Measurements from ENCODE around the gene UBE2H.
"Not testable (repeated sequence)": the region's sequence is repeated elsewhere in the genome, so short reads cannot be mapped to it uniquely, and the experiment has no call there.

Gene UBE2H

GRCh38 chr7:129828078-129828762 lies 124.5 kb downstream of the UBE2H start:
- no peak for TF ChIP-seq ZNF274 (IDR thresholded peaks at IDR 0.05; ENCODE audit: low read depth, low read length)

GRCh38 chr7:129827467-129827990 lies 125.2 kb downstream of the UBE2H start:
- no peak overlapping the region for H3K4me3 ChIP-seq (ENCODE audit: low read length)
- TF ChIP-seq ZNF274 (IDR thresholded peaks at IDR 0.05; ENCODE audit: low read depth, low read length), result no peak

More at GRCh38 chr7:129828078-129828762, 124.5 kb downstream of the UBE2H start:
- no peak overlapping the region for H3K4me3 ChIP-seq (ENCODE audit: low read length)

- not testable (repeated sequence) for H3K4me3 ChIP-seq (ENCODE audit: low read length)
Measured at GRCh38 chr7:129826895-129827294, 125.9 kb downstream of the UBE2H start.

- no peak for TF ChIP-seq ZNF274 (IDR thresholded peaks at IDR 0.05; ENCODE audit: low read depth, low read length)
- peak overlapping the region; percentile 63; the same call in 1 of the 2 replicates for H3K4me3 ChIP-seq (ENCODE audit: low read length)
Measured at GRCh38 chr7:129825209-129825970, 127.4 kb downstream of the UBE2H start.

- TF ChIP-seq ZNF274 (IDR thresholded peaks at IDR 0.05; ENCODE audit: low read depth, low read length), result no peak
- peak overlapping the region; percentile 63; the same call in 1 of the 2 replicates for H3K4me3 ChIP-seq (ENCODE audit: low read length)
Measured at GRCh38 chr7:129824291-129825208, 128.2 kb downstream of the UBE2H start.

GRCh38 chr7:129823143-129823542 lies 129.6 kb downstream of the UBE2H start:
- H3K4me3 ChIP-seq (ENCODE audit: low read length), result not testable (repeated sequence)

GRCh38 chr7:129821476-129821875 lies 131.3 kb downstream of the UBE2H start:
- no peak overlapping the region for H3K4me3 ChIP-seq (ENCODE audit: low read length)
- TF ChIP-seq ZNF274 (IDR thresholded peaks at IDR 0.05; ENCODE audit: low read depth, low read length), result no peak

GRCh38 chr7:129816742-129817141 lies 136.0 kb downstream of the UBE2H start:
- TF ChIP-seq ZNF274 (IDR thresholded peaks at IDR 0.05; ENCODE audit: low read depth, low read length), result no peak

GRCh38 chr7:129807863-129808262 lies 144.9 kb downstream of the UBE2H start:
- no peak for TF ChIP-seq ZNF274 (IDR thresholded peaks at IDR 0.05; ENCODE audit: low read depth, low read length)

More at GRCh38 chr7:129816742-129817141, 136.0 kb downstream of the UBE2H start:
- no peak overlapping the region for H3K4me3 ChIP-seq (ENCODE audit: low read length)

GRCh38 chr7:129804890-129805719 lies 147.7 kb downstream of the UBE2H start:
- no peak overlapping the region for H3K4me3 ChIP-seq (ENCODE audit: low read length)
- TF ChIP-seq ZNF274 (IDR thresholded peaks at IDR 0.05; ENCODE audit: low read depth, low read length), result no peak

More at GRCh38 chr7:129807863-129808262, 144.9 kb downstream of the UBE2H start:
- H3K4me3 ChIP-seq (ENCODE audit: low read length), result no peak overlapping the region

- no peak overlapping the region for H3K4me3 ChIP-seq (ENCODE audit: low read length)
- no peak for TF ChIP-seq ZNF274 (IDR thresholded peaks at IDR 0.05; ENCODE audit: low read depth, low read length)
Measured at GRCh38 chr7:129804111-129804889, 148.5 kb downstream of the UBE2H start.

GRCh38 chr7:129803546-129804081 lies 149.1 kb downstream of the UBE2H start:
- no peak for TF ChIP-seq ZNF274 (IDR thresholded peaks at IDR 0.05; ENCODE audit: low read depth, low read length)
- no peak overlapping the region for H3K4me3 ChIP-seq (ENCODE audit: low read length)

Data from GM08714 (cell line).